IMR-90 (cell line): ENCODE data around the gene RAB11FIP4. TPM values are rescaled to one million over a fixed set of nuclear protein-coding genes. Genes with fewer than 3 reads are reported as not detected.

Experiments
- ATAC-seq: fragments of 200-7000 bp; cut with Tn5 transposase; 2 replicates; pipeline ENCODE4 v1.9.1; 2020; ENCODE audit warnings: low read depth, mild to moderate bottlenecking, moderate library complexity
- BruUV-seq: library from RNA; stranded (reverse); fragments of 400-500 nt; replicated peaks from 2 replicates; lab custom pipeline; 2021; lab: Mats Ljungman, UMichigan
- CTCF ChIA-PET: fragments of 300-600 bp; formaldehyde crosslinking; extraction: SDS; loops from one replicate; lab custom pipeline; 2021; ENCODE audit warnings: antibody characterized with exemption; lab: Yijun Ruan, JAX
- POLR2A ChIA-PET: fragments of 300-600 bp; sonication (Branson Sonifier 250); formaldehyde crosslinking; loops from one replicate; lab custom pipeline; 2022; ENCODE audit warnings: antibody characterized with exemption; ENCODE audit not compliant: unreplicated experiment; lab: Charles Lee
- DNase-seq: peaks from one replicate; pipeline ENCODE4 v3.0.0; 2013
- H2AFZ ChIP-seq: replicated peaks from 2 replicates; pipeline ENCODE3; 2013; ENCODE audit warnings: low read length, mild to moderate bottlenecking; ENCODE audit not compliant: poor library complexity
- H2AK5ac ChIP-seq: 2 replicates; pipeline ENCODE4 v1.6.1; 2013; ENCODE audit warnings: low read depth, low read length, inconsistent platforms
- H2AK9ac ChIP-seq: replicated peaks from 2 replicates; pipeline ENCODE3; 2013; ENCODE audit warnings: mild to moderate bottlenecking, low read depth, low read length, moderate library complexity; ENCODE audit not compliant: poor library complexity
- H2BK120ac ChIP-seq: 2 replicates; pipeline ENCODE4 v1.6.1; 2013; ENCODE audit warnings: low read depth, low read length, inconsistent platforms
- H2BK15ac ChIP-seq: 3 replicates; pipeline ENCODE4 v1.6.1; 2013; ENCODE audit warnings: low read depth, low read length, inconsistent platforms
- H2BK20ac ChIP-seq: 2 replicates; pipeline ENCODE4 v1.6.1; 2013; ENCODE audit warnings: low read depth, mild to moderate bottlenecking, inconsistent platforms, low read length, moderate library complexity
- H2BK5ac ChIP-seq: 2 replicates; pipeline ENCODE4 v1.6.1; 2013; ENCODE audit warnings: mild to moderate bottlenecking, low read depth, low read length, inconsistent platforms; ENCODE audit not compliant: poor library complexity, severe bottlenecking
- H3K14ac ChIP-seq: replicated peaks from 2 replicates; pipeline ENCODE4 v1.6.1; 2013; ENCODE audit warnings: low read depth, low read length, inconsistent platforms
- H3K18ac ChIP-seq: 2 replicates; pipeline ENCODE4 v1.6.1; 2013; ENCODE audit warnings: low read depth, low read length, control low read depth
- H3K23ac ChIP-seq: 2 replicates; pipeline ENCODE4 v1.6.1; 2013; ENCODE audit warnings: low read depth, low read length, inconsistent platforms
- H3K27ac ChIP-seq: 2 replicates; pipeline ENCODE4 v1.5.1; 2013; ENCODE audit warnings: mild to moderate bottlenecking, control low read depth, low read length; ENCODE audit not compliant: insufficient read depth
- H3K27me3 ChIP-seq: 2 replicates; pipeline ENCODE4 v1.6.1; 2013; ENCODE audit warnings: low read length; ENCODE audit not compliant: control insufficient read depth, insufficient read depth
- H3K36me3 ChIP-seq: 2 replicates; pipeline ENCODE4 v1.6.1; 2013; ENCODE audit warnings: low read length, mixed read lengths; ENCODE audit not compliant: control insufficient read depth, insufficient read depth
- H3K4ac ChIP-seq: 2 replicates; pipeline ENCODE4 v1.6.1; 2013; ENCODE audit warnings: low read depth, low read length, inconsistent platforms
- H3K4me1 ChIP-seq: 2 replicates; pipeline ENCODE4 v1.6.1; 2013; ENCODE audit warnings: low read length, mixed read lengths; ENCODE audit not compliant: control insufficient read depth, insufficient read depth
- H3K4me2 ChIP-seq: 2 replicates; pipeline ENCODE4 v1.6.1; 2013; ENCODE audit warnings: low read depth, mild to moderate bottlenecking, control low read depth, low read length, moderate library complexity
- H3K4me3 ChIP-seq: 2 replicates; pipeline ENCODE4 v1.5.1; 2013; ENCODE audit warnings: low read depth, mild to moderate bottlenecking, control low read depth, low read length, moderate library complexity; ENCODE audit not compliant: insufficient read depth
- H3K56ac ChIP-seq: 2 replicates; pipeline ENCODE4 v1.6.1; 2013; ENCODE audit warnings: low read length, inconsistent platforms; ENCODE audit not compliant: insufficient read depth; ENCODE audit errors: extremely low read depth
- H3K79me1 ChIP-seq, 2 experiments: 2 replicates each; pipeline ENCODE4 v1.6.1; 2013; ENCODE audit warnings: low read length in 2 of 2, inconsistent platforms in 1 of 2, low read depth in 1 of 2
- H3K9ac ChIP-seq: 2 replicates; pipeline ENCODE4 v1.6.1; 2013; ENCODE audit warnings: low read depth, low read length, control low read depth
- H3K9me1 ChIP-seq: 2 replicates; pipeline ENCODE4 v1.6.1; 2013; ENCODE audit warnings: low read length, inconsistent platforms; ENCODE audit not compliant: insufficient read depth
- H3K9me3 ChIP-seq: 2 replicates; pipeline ENCODE4 v1.6.1; 2013; ENCODE audit warnings: low read length; ENCODE audit not compliant: control insufficient read depth, insufficient read depth
- H4K20me1 ChIP-seq: 2 replicates; pipeline ENCODE4 v1.6.1; 2013; ENCODE audit warnings: low read length, inconsistent platforms; ENCODE audit not compliant: insufficient read depth
- H4K5ac ChIP-seq: 2 replicates; pipeline ENCODE4 v1.6.1; 2013; ENCODE audit warnings: mild to moderate bottlenecking, low read depth, low read length, control low read depth
- H4K8ac ChIP-seq, 2 experiments: 2 replicates each; pipeline ENCODE4 v1.6.1; 2013; ENCODE audit warnings: low read depth in 2 of 2, low read length in 2 of 2, control low read depth in 1 of 2, inconsistent platforms in 1 of 2
- H4K91ac ChIP-seq: 2 replicates; pipeline ENCODE4 v1.6.1; 2013; ENCODE audit warnings: low read depth, low read length, inconsistent platforms; ENCODE audit not compliant: insufficient read depth
- MAFK ChIP-seq: IDR thresholded peaks from 2 replicates; pipeline ENCODE4 v1.6.1; 2012; ENCODE audit warnings: low read depth, low read length, improper control_type of control experiment
- RCOR1 ChIP-seq: IDR thresholded peaks from 2 replicates; pipeline ENCODE4 v1.6.1; 2012; ENCODE audit warnings: mild to moderate bottlenecking, low read length, improper control_type of control experiment; ENCODE audit not compliant: insufficient replicate concordance
- SMC3 ChIP-seq: fragments of 150-350 bp; IDR thresholded peaks from 2 replicates; pipeline ENCODE4 v1.6.1; 2016; ENCODE audit warnings: low read depth, mild to moderate bottlenecking, antibody characterized with exemption, low read length, moderate library complexity
- WGBS, 2 experiments: methylation state at CpG; one replicate each; pipeline versions ENCODE4 v1.1.5 to v1.1.7; 2013; ENCODE audit warnings: missing lambda C conversion rate in 2 of 2; ENCODE audit not compliant: insufficient read length in 1 of 2; ENCODE audit errors: extremely low coverage in 2 of 2; 5-methylcytosine and 5-hydroxymethylcytosine counted together
- dilution Hi-C: fragments of 300-500 bp; cut with HindIII; formaldehyde crosslinking; loops from one replicate; pipeline ENCODE4 v1.14.3; 2018; ENCODE audit warnings: low sequenced_read_pairs; ENCODE audit not compliant: unreplicated experiment
- in situ Hi-C: fragments of 300-500 bp; cut with MboI; formaldehyde crosslinking; loops from 3 replicates; pipeline ENCODE4 v1.14.3; 2019; ENCODE audit warnings: low sequenced_read_pairs, inconsistent platforms, mixed read lengths
- intact Hi-C: fragments of 100-400 bp; cut with micrococcal nuclease; formaldehyde crosslinking; loops from 2 replicates; pipeline ENCODE4 v1.10.0; 2022
- polyA plus RNA-seq, 3 experiments: library from polyadenylated mRNA; depleted of rRNA; stranded (reverse); fragments of >200 nt; gene quantifications; 2 replicates each; pipeline ENCODE4 v1.2.3, GENCODE V29; 2012; ENCODE audit warnings: low replicate concordance in 1 of 3
- total RNA-seq: library from RNA; depleted of rRNA; stranded (reverse); fragments of >200 nt; gene quantifications from 2 replicates; pipeline ENCODE4 v1.2.3, GENCODE V29; 2012

Gene RAB11FIP4
- total and polyA plus RNA-seq, 2 of the 4 experiments (the other 2 are of a cell fraction), result 0.68 to 1.1 TPM

GRCh38 chr17:31550389-31551056 lies 159.0 kb downstream of the RAB11FIP4 start:
- Histone ChIP-seq H2BK15ac (no peak overlapping the region), H3K9ac (0 out of 2 replicates have a peak overlapping the region, but pooled peaks have one; percentile 3), H3K36me3 (no peaks in the 10 kb centered on the region), H3K4me1 (no peaks in the 10 kb centered on the region; the same call in 1 of the 2 replicates), H3K9me1 (no peaks in the 10 kb centered on the region), H2BK120ac (peak overlapping the region; percentile 23; the same call in 1 of the 2 replicates), H4K20me1 (no peaks in the 10 kb centered on the region), H3K4me2 (peak overlapping the region; percentile 36), H3K27ac (no peak overlapping the region), H3K9me3 (no peaks in the 10 kb centered on the region), H3K4me3 (peak overlapping the region; percentile 36), H3K4ac (no peak overlapping the region), H2AFZ (peak overlapping the region; percentile 84), H4K8ac (peak overlapping the region in 1 of 2 experiments; percentile 55; a peak in 2 of 4 replicates), H3K18ac (no peak overlapping the region), H3K14ac (0 out of 2 replicates have a peak overlapping the region, but pooled peaks have one; percentile 16), H3K23ac (peak overlapping the region; percentile 34; the same call in 1 of the 2 replicates), H4K91ac (no peak overlapping the region), H3K79me1 (peaks cover 0 to 8% of the 10 kb centered on the region in 2 experiments; a peak in 2 of 4 replicates), H2AK9ac (peak overlapping the region; percentile 77), H3K56ac (no peak overlapping the region), H2BK20ac (no peak overlapping the region), H4K5ac (peak overlapping the region; percentile 4; the same call in 1 of the 2 replicates), H2AK5ac (peak overlapping the region; percentile 12; the same call in 1 of the 2 replicates), H3K27me3 (no peaks in the 10 kb centered on the region), H2BK5ac (no peak overlapping the region)
- POLR2A ChIA-PET, result no interaction called here
- WGBS, 2 experiments, result 10% methylated on average over 11 of the region's 17 CpGs; no CpG with 5 or more reads in 1 of the 2 experiments
- dilution Hi-C loops, result no loop called here
- in situ Hi-C loops, result loop anchor here (5.0 kb wide), 1 partner anchor 297 kb away; no protein-coding TSS in a partner anchor
- no TSS peak for BruUV-seq
- DNase-seq (peak; percentile 24), ATAC-seq (no peak)
- TF ChIP-seq MAFK (no peak), SMC3 (no peak), RCOR1 (peak; percentile 92)
- CTCF ChIA-PET, result no interaction called here
- intact Hi-C loops, result loop anchor here (5.0 kb wide), 1 partner anchor 147 kb away; no protein-coding TSS in a partner anchor
